Mucosa of stomach (tissue), 1 donor: ENCODE results near the gene PDP2.

Experiments used
- H3K27me3 ChIP-seq: one replicate; pipeline ENCODE4 v1.7.0; 2013; ENCODE audit warnings: mild to moderate bottlenecking, low read length; ENCODE audit not compliant: control insufficient read depth, insufficient read depth
- H3K36me3 ChIP-seq: one replicate; pipeline ENCODE4 v1.7.0; 2013; ENCODE audit warnings: low read length; ENCODE audit not compliant: control insufficient read depth, insufficient read depth
- H3K4me1 ChIP-seq: one replicate; pipeline ENCODE4 v1.7.0; 2013; ENCODE audit warnings: mild to moderate bottlenecking, low read length; ENCODE audit not compliant: control insufficient read depth, insufficient read depth
- H3K4me3 ChIP-seq: one replicate; pipeline ENCODE4 v1.7.0; 2013; ENCODE audit warnings: low read length
- H3K9ac ChIP-seq: one replicate; pipeline ENCODE4 v1.7.0; 2013; ENCODE audit warnings: mild to moderate bottlenecking, low read length, moderate library complexity
- H3K9me3 ChIP-seq: one replicate; pipeline ENCODE4 v1.7.0; 2013; ENCODE audit warnings: mild to moderate bottlenecking, low read length, moderate library complexity; ENCODE audit not compliant: control insufficient read depth
- donor health status: Pancreatic carcinoma.

PDP2 gene

DNA sequence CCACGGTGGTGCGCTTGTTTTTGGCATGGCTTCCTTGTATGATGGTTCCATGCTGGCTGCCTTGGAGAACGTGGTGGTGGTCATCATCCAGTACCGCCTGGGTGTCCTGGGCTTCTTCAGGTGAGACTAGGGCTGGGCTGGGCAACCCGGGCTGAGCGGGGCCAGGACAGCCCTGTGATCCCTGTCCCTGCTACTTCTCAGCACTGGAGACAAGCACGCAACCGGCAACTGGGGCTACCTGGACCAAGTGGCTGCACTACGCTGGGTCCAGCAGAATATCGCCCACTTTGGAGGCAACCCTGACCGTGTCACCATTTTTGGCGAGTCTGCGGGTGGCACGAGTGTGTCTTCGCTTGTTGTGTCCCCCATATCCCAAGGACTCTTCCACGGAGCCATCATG, 59.9 kb downstream of the PDP2 start:
- no peaks in the 10 kb centered on the region for H3K9me3 ChIP-seq
- H3K36me3 ChIP-seq = peaks cover 25% of the 10 kb centered on the region
- no peaks in the 10 kb centered on the region for H3K27me3 ChIP-seq
- H3K4me3 ChIP-seq = no peak overlapping the region
- H3K4me1 ChIP-seq = peaks cover 29% of the 10 kb centered on the region
- no peak overlapping the region for H3K9ac ChIP-seq
